ENCODE results near the gene SNCA.

The SNCA gene

GRCh38 chr4:89757154-89757719 lies 79.7 kb downstream of the SNCA start:
- DNase-seq (ENCODE audit: extremely low read depth in 1 of 2, low read depth in 1 of 2): no peak

GRCh38 chr4:89755220-89755619 lies 81.7 kb downstream of the SNCA start:
- no peak for DNase-seq (ENCODE audit: extremely low read depth in 1 of 2, low read depth in 1 of 2)

GRCh38 chr4:89754531-89754930 lies 82.4 kb downstream of the SNCA start:
- no peak for DNase-seq (ENCODE audit: extremely low read depth in 1 of 2, low read depth in 1 of 2)

GRCh38 chr4:89753601-89754066 lies 83.3 kb downstream of the SNCA start:
- no peak for DNase-seq (ENCODE audit: extremely low read depth in 1 of 2, low read depth in 1 of 2)

GRCh38 chr4:89752932-89753598 lies 83.9 kb downstream of the SNCA start:
- no peak for DNase-seq (ENCODE audit: extremely low read depth in 1 of 2, low read depth in 1 of 2)

GRCh38 chr4:89751416-89751815 lies 85.5 kb downstream of the SNCA start:
- DNase-seq (ENCODE audit: extremely low read depth in 1 of 2, low read depth in 1 of 2): no peak

- DNase-seq (ENCODE audit: extremely low read depth in 1 of 2, low read depth in 1 of 2): no peak
Measured at GRCh38 chr4:89746377-89746776, 90.6 kb downstream of the SNCA start.

- DNase-seq (ENCODE audit: extremely low read depth in 1 of 2, low read depth in 1 of 2): no peak
Measured at GRCh38 chr4:89745708-89746107, 91.3 kb downstream of the SNCA start.

- no peak for DNase-seq (ENCODE audit: extremely low read depth in 1 of 2, low read depth in 1 of 2)
Measured at GRCh38 chr4:89744914-89745313, 92.0 kb downstream of the SNCA start.

GRCh38 chr4:89741768-89742167 lies 95.2 kb downstream of the SNCA start:
- DNase-seq (ENCODE audit: extremely low read depth in 1 of 2, low read depth in 1 of 2): no peak

GRCh38 chr4:89739311-89739988 lies 97.5 kb downstream of the SNCA start:
- no peak for DNase-seq (ENCODE audit: extremely low read depth in 1 of 2, low read depth in 1 of 2)

- DNase-seq (ENCODE audit: extremely low read depth in 1 of 2, low read depth in 1 of 2): no peak
Measured at GRCh38 chr4:89737888-89738287, 99.1 kb downstream of the SNCA start.

GRCh38 chr4:89733946-89734345 lies 103.0 kb downstream of the SNCA start:
- no peak for DNase-seq (ENCODE audit: extremely low read depth in 1 of 2, low read depth in 1 of 2)

GRCh38 chr4:89727238-89727637 lies 109.7 kb downstream of the SNCA start:
- no peak for DNase-seq (ENCODE audit: extremely low read depth in 1 of 2, low read depth in 1 of 2)

- no peak for DNase-seq (ENCODE audit: extremely low read depth in 1 of 2, low read depth in 1 of 2)
Measured at GRCh38 chr4:89725268-89725667, 111.7 kb downstream of the SNCA start.

GRCh38 chr4:89724716-89725115 lies 112.2 kb downstream of the SNCA start:
- no peak for DNase-seq (ENCODE audit: extremely low read depth in 1 of 2, low read depth in 1 of 2)

- DNase-seq (ENCODE audit: extremely low read depth in 1 of 2, low read depth in 1 of 2): no peak
Measured at GRCh38 chr4:89723096-89723495, 113.9 kb downstream of the SNCA start.

- no peak for DNase-seq (ENCODE audit: extremely low read depth in 1 of 2, low read depth in 1 of 2)
Measured at GRCh38 chr4:89722517-89722916, 114.4 kb downstream of the SNCA start.

GRCh38 chr4:89720981-89721380 lies 116.0 kb downstream of the SNCA start:
- no peak for DNase-seq (ENCODE audit: extremely low read depth in 1 of 2, low read depth in 1 of 2)

- DNase-seq (ENCODE audit: extremely low read depth in 1 of 2, low read depth in 1 of 2): no peak
Measured at GRCh38 chr4:89719536-89720090, 117.3 kb downstream of the SNCA start.

GRCh38 chr4:89716893-89717292 lies 120.1 kb downstream of the SNCA start:
- no peak for DNase-seq (ENCODE audit: extremely low read depth in 1 of 2, low read depth in 1 of 2)

- DNase-seq (ENCODE audit: extremely low read depth in 1 of 2, low read depth in 1 of 2): no peak
Measured at GRCh38 chr4:89715631-89716030, 121.3 kb downstream of the SNCA start.

Measured in stimulated activated CD8-positive, alpha-beta memory T cell treated with anti-CD3 and anti-CD28 coated beads, Interleukin-7, amount 100 ng/mL, for 48 hours (primary cell).